ENCODE results near the gene ATAD3A. TPM values are rescaled to one million over a fixed set of nuclear protein-coding genes. Genes with fewer than 3 reads are reported as not detected.
"Not testable (repeated sequence)": the region's sequence is repeated elsewhere in the genome, so short reads cannot be mapped to it uniquely, and the experiment has no call there.

The ATAD3A gene
- total RNA-seq, 1 experiment from 2014 or later, result 57.5 TPM

DNA sequence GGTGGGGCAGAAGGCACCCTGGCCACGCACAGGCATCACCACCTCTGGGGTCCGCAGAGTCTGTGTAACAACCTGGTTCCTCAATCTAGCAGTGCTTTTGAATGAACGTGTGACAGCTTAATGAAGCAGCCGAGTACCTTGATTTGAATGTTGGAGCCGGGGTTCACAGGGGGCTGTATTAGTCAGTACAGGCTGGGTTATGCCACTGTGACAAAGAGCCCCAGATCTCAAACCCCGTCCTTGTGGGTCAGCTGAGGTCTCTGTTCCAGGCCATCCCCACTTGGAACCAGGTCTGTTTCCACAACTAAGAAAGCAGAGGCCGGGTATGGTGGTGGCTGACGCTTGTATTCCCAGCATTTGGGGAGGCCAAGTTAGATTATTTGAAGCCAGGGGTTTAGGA lies 18.0 kb downstream of the ATAD3A start:
- DNase-seq (ENCODE audit: low read depth, low spot score), result no peak
- ATAC-seq, result no peak
- Histone ChIP-seq H3K4me1 (ENCODE audit: control insufficient read depth, insufficient read depth, low read length) (no peaks in the 10 kb centered on the region; the same call in 1 of the 2 replicates), H3K9me3 (ENCODE audit: control insufficient read depth, insufficient read depth, low read depth, low read length) (no peaks in the 10 kb centered on the region), H3K4me3 (ENCODE audit: low read depth in 2 of 2, low read length in 2 of 2) (no peak overlapping the region), H3K27me3 (ENCODE audit: control insufficient read depth, insufficient read depth, low read length) (no peaks in the 10 kb centered on the region), H3K36me3 (ENCODE audit: control insufficient read depth, insufficient read depth, low read length) (no peaks in the 10 kb centered on the region), H3K27ac (ENCODE audit: low read length) (no peak overlapping the region)
- intact Hi-C loops (cut with micrococcal nuclease; ENCODE audit: unreplicated experiment), result no loop called here
- POLR2A ChIA-PET, result no interaction called here
- in situ Hi-C loops (cut with HindIII; ENCODE audit: low pct_unique_long_range_greater_than_20kb, low sequenced_read_pairs), result no loop called here
- no TSS peak for BruUV-seq (replicated peaks)
- TF ChIP-seq, protein P1, sequence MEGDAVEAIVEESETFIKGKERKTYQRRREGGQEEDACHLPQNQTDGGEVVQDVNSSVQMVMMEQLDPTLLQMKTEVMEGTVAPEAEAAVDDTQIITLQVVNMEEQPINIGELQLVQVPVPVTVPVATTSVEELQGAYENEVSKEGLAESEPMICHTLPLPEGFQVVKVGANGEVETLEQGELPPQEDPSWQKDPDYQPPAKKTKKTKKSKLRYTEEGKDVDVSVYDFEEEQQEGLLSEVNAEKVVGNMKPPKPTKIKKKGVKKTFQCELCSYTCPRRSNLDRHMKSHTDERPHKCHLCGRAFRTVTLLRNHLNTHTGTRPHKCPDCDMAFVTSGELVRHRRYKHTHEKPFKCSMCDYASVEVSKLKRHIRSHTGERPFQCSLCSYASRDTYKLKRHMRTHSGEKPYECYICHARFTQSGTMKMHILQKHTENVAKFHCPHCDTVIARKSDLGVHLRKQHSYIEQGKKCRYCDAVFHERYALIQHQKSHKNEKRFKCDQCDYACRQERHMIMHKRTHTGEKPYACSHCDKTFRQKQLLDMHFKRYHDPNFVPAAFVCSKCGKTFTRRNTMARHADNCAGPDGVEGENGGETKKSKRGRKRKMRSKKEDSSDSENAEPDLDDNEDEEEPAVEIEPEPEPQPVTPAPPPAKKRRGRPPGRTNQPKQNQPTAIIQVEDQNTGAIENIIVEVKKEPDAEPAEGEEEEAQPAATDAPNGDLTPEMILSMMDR (IDR thresholded peaks at IDR 0.05), result no peak
- TF ChIP-seq REST (IDR thresholded peaks at IDR 0.05; ENCODE audit: insufficient read depth in 1 of 2, low read depth in 2 of 2, low read length in 1 of 2), result no peak
- TF ChIP-seq POLR2AphosphoS5 (IDR thresholded peaks at IDR 0.05; ENCODE audit: low read depth, low read length), result no peak
- TF ChIP-seq SIN3A (IDR thresholded peaks at IDR 0.05; ENCODE audit: borderline replicate concordance, insufficient read depth, low read depth, low read length), result no peak
- no peak for TF ChIP-seq TCF7L2 (IDR thresholded peaks at IDR 0.05; ENCODE audit: low read depth, low read length)
- CTCF ChIA-PET, result no interaction called here

GRCh38 chr1:1531947-1532346 lies 20.0 kb downstream of the ATAD3A start:
- TF ChIP-seq POLR2AphosphoS5 (IDR thresholded peaks at IDR 0.05; ENCODE audit: low read depth, low read length) (no peak), SIN3A (IDR thresholded peaks at IDR 0.05; ENCODE audit: borderline replicate concordance, insufficient read depth, low read depth, low read length) (no peak), TCF7L2 (IDR thresholded peaks at IDR 0.05; ENCODE audit: low read depth, low read length) (no peak)
- TF ChIP-seq, protein P1 (IDR thresholded peaks at IDR 0.05), result no peak
- POLR2A ChIA-PET, result no interaction called here
- no peaks in the 10 kb centered on the region for H3K36me3 ChIP-seq (ENCODE audit: control insufficient read depth, insufficient read depth, low read length)
- no peaks in the 10 kb centered on the region; the same call in none of the 2 replicates for H3K4me1 ChIP-seq (ENCODE audit: control insufficient read depth, insufficient read depth, low read length)
- in situ Hi-C loops (cut with HindIII; ENCODE audit: low pct_unique_long_range_greater_than_20kb, low sequenced_read_pairs), result no loop called here
- no peak overlapping the region for H3K27ac ChIP-seq (ENCODE audit: low read length)
- CTCF ChIA-PET, result no interaction called here
- no peaks in the 10 kb centered on the region for H3K9me3 ChIP-seq (ENCODE audit: control insufficient read depth, insufficient read depth, low read depth, low read length)
- DNase-seq (ENCODE audit: low read depth, low spot score) (no peak), ATAC-seq (no peak)
- intact Hi-C loops (cut with micrococcal nuclease; ENCODE audit: unreplicated experiment), result no loop called here
- H3K27me3 ChIP-seq (ENCODE audit: control insufficient read depth, insufficient read depth, low read length), result no peaks in the 10 kb centered on the region
- H3K4me3 ChIP-seq (ENCODE audit: low read depth in 2 of 2, low read length in 2 of 2), result no peak overlapping the region
- BruUV-seq (replicated peaks), result TSS peak; percentile 84

DNA sequence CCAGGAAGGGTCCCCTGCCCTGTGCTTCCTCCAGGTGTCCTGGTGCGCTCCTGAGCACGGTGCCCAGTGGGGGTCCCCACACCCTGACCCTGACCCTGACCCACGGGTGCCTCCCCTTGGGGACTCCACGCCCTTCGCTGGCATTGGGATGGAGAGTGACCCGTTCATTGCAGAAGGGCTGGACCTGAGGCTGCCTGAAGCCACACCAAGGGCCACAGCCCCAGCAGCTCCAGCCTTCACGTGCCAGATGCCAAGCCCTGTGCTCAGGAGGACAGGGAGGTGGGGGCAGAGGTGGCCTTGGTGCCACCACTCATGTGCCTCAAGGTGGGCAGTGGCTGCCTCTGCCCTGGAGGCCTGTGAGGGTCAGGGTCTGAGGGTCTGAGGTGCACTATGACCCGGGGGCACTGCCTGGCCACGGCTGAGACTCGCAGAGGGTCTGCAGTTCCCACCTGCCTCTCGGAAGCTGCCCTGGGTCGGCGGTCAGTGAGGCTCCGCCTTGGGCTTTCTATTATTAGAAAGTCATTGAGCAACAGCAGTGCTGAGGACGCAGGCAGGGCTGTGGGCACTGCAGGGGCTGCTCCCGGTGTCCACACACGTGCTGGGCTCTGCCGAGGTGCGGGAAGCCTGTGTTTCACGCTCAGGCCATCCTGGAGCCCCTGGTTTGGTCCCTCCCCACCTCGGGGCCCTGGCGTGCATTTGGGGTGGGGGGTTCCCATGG lies 21.4 kb downstream of the ATAD3A start:
- in situ Hi-C loops (cut with HindIII; ENCODE audit: low pct_unique_long_range_greater_than_20kb, low sequenced_read_pairs); intact Hi-C loops (cut with micrococcal nuclease; ENCODE audit: unreplicated experiment); H3K4me1 ChIP-seq (ENCODE audit: control insufficient read depth, insufficient read depth, low read length); H3K27ac ChIP-seq (ENCODE audit: low read length); BruUV-seq (replicated peaks); POLR2A ChIA-PET; DNase-seq (ENCODE audit: low read depth, low spot score); CTCF ChIA-PET; H3K9me3 ChIP-seq (ENCODE audit: control insufficient read depth, insufficient read depth, low read depth, low read length); H3K4me3 ChIP-seq (ENCODE audit: low read depth in 2 of 2, low read length in 2 of 2); H3K36me3 ChIP-seq (ENCODE audit: control insufficient read depth, insufficient read depth, low read length); H3K27me3 ChIP-seq (ENCODE audit: control insufficient read depth, insufficient read depth, low read length): not testable (repeated sequence)
- ATAC-seq, result peak; percentile 42

DNA sequence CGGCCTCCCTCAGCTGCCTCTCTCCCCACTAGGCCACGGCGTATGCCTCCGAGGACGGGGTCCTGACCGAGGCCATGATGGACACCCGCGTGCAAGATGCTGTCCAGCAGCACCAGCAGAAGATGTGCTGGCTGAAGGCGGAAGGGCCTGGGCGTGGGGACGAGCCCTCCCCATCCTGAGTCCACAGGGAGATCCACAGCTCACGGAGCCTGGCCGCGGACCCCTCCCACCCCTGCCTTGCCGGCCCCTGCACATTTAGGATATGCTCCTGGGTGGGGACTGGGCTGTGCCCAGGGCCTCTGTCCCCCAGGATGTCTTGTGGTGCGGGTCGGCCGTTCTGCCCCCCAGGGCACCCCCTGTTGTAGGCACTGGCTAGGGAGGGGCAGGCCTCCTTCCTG lies 21.9 kb downstream of the ATAD3A start:
- intact Hi-C loops (cut with micrococcal nuclease; ENCODE audit: unreplicated experiment); BruUV-seq (replicated peaks); POLR2A ChIA-PET: not testable (repeated sequence)

More for the DNA sequence above, 21.9 kb downstream of the ATAD3A start:
- H3K9me3 ChIP-seq (ENCODE audit: control insufficient read depth, insufficient read depth, low read depth, low read length); CTCF ChIA-PET; H3K4me3 ChIP-seq (ENCODE audit: low read depth in 2 of 2, low read length in 2 of 2); H3K27me3 ChIP-seq (ENCODE audit: control insufficient read depth, insufficient read depth, low read length); H3K36me3 ChIP-seq (ENCODE audit: control insufficient read depth, insufficient read depth, low read length); H3K4me1 ChIP-seq (ENCODE audit: control insufficient read depth, insufficient read depth, low read length); in situ Hi-C loops (cut with HindIII; ENCODE audit: low pct_unique_long_range_greater_than_20kb, low sequenced_read_pairs); H3K27ac ChIP-seq (ENCODE audit: low read length); DNase-seq (ENCODE audit: low read depth, low spot score): not testable (repeated sequence)
- ATAC-seq, result peak; percentile 27
